ENCODE data around the gene SND1.

Gene SND1

DNA sequence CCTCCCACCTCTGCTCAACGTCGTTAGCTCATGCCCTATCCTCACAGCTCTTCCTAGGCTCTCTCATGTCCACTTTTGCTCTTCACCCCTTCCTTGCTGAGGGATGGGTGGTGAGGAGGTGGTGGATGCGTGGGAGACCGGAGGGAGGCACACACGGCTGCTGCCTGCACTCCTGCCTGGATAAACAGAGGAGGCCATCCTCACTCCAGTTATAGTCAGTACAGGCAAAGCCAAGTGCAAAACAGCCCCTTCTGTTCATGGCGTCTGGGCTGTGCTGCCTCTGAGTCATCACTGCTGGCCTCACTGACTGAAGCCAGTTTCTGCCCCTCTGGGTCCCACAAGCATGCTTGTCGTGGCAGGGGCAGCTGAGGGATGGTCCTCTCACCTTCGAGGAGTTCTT is 411.1 kb downstream of the SND1 start:
- no peak for DNase-seq

- no peak for DNase-seq
Measured at GRCh38 chr7:128065872-128066271, 413.9 kb downstream of the SND1 start.

- no peak for DNase-seq
Measured at GRCh38 chr7:128066395-128066794, 414.4 kb downstream of the SND1 start.

DNA sequence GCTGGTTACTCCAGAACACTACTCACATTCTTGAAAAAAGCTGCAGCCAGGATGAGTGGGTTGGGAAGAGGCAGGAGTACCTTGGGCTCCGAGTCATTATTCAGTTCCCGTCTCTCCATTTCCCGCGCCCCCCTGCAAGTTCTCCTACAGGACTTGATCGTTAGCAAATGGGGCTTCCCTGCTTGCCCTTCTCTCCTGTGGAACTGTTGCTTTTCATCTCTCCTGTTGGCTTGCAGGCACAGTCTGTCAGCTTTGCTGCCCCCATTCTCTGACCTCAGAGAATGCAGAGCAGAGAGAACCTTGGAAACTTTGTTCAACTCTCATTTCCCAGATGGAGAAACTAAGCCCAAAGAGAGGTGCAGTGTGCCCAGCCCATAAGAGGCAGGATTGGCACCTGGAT is 414.9 kb downstream of the SND1 start:
- no peak for DNase-seq

DNA sequence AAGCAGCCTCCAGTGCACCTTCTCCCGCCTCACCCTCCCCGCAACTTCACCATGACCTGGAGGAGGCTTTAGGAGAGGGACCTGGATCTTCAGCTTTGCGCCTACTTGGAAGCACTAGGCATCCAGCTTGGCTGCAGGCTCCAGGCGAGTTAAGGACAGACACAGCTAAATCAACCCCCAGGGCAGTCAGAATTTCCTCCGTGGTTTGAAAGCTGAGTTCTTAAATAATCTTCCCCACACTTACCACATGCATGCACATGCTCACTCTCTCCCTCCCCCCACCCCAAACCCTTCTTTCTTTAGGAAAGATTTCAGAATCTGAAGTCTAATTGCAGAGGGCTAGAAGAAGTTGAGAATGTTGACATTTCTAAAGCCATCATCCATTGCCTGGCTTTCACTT is 416.0 kb downstream of the SND1 start:
- no peak for DNase-seq

DNA sequence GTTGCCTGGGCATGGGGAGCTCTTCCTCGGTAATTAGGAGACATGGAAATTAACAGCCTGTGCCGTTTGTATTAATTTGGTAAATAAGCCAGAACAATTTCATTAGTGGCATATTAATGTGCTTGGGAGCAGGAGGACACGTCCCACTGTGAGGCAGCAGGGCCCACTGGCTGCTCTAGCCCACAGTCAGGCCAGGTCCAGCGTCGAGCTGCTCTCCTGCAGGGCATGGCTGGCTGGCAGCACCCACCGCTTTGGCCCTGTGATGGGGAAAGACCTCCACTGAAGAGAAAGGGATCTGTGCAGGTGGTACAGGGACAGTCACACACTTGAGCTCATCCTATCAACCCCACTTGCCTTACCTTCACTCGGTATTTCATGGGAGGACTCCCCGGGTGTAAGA is 416.8 kb downstream of the SND1 start:
- no peak for DNase-seq

- no peak for DNase-seq
Measured at GRCh38 chr7:128069373-128070364, 417.7 kb downstream of the SND1 start.

- DNase-seq: no peak
Measured at GRCh38 chr7:128071376-128071775, 419.4 kb downstream of the SND1 start.

- no peak for DNase-seq
Measured at GRCh38 chr7:128071801-128072200, 419.8 kb downstream of the SND1 start.

DNA sequence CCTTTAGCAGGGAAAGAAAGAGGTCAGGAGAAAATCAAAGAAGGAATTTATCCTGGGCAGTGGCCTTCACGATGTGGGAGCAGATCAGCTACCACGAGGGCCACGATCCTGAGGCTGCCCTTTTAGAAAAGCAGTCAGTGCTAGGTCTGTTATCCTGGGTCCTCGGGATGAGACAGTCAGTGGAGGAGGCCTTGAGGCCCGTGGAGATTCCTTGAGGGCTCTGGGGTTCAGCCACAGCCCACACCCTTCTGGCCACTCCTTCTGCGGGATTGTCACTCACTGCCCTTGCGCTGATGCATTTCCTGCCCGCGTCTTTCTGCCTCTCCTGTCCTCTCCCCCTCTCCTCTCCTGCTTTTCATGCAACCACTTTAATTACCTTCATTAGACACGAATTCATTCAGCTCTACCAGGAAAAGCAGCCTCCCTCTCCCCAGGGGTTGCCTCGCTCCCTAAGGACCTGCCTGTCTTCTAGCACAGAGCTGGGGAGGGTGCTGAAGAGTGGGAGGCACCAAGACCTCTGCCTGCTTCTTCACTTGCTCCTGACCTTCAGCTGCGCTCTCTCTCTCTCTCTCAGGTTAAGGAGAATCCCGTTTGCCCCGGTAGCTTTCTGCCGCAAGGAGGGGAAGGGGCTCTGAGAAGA is 421.8 kb downstream of the SND1 start:
- DNase-seq: no peak

- no peak for DNase-seq
Measured at GRCh38 chr7:128074336-128074735, 422.3 kb downstream of the SND1 start.

GRCh38 chr7:128074736-128075135 is 422.7 kb downstream of the SND1 start:
- no peak for DNase-seq

GRCh38 chr7:128075242-128076095 is 423.5 kb downstream of the SND1 start:
- no peak for DNase-seq

GRCh38 chr7:128076196-128076795 is 424.3 kb downstream of the SND1 start:
- no peak for DNase-seq

DNA sequence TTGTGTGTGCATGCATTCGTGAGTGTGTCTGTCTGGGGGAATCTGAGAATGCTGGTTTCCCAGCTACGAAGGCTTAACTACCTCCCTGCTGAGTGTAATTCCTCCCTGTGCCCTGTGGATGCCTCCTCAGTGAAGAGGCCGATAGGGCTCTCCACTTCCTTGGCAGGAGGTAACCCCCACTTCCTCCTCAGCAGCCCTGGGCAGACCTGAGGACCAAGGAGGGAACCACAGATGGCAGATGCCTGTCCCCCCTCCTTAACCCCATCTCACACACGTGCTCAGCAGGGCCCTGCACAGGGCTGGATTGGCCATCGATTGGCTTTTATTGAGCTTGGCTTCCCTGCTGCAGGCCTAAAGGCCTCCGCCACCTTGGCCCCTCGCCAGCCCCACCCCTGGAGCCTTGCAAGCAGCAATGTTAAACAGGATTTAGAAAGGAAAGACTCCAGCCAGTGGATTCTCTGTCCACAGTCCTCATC is 424.8 kb downstream of the SND1 start:
- no peak for DNase-seq

- no peak for DNase-seq
Measured at GRCh38 chr7:128078309-128078708, 426.3 kb downstream of the SND1 start.

GRCh38 chr7:128080169-128080568 is 428.2 kb downstream of the SND1 start:
- DNase-seq: no peak

GRCh38 chr7:128081351-128081750 is 429.4 kb downstream of the SND1 start:
- no peak for DNase-seq

GRCh38 chr7:128081808-128082207 is 429.8 kb downstream of the SND1 start:
- DNase-seq: no peak

GRCh38 chr7:128082431-128082830 is 430.4 kb downstream of the SND1 start:
- DNase-seq: no peak

DNA sequence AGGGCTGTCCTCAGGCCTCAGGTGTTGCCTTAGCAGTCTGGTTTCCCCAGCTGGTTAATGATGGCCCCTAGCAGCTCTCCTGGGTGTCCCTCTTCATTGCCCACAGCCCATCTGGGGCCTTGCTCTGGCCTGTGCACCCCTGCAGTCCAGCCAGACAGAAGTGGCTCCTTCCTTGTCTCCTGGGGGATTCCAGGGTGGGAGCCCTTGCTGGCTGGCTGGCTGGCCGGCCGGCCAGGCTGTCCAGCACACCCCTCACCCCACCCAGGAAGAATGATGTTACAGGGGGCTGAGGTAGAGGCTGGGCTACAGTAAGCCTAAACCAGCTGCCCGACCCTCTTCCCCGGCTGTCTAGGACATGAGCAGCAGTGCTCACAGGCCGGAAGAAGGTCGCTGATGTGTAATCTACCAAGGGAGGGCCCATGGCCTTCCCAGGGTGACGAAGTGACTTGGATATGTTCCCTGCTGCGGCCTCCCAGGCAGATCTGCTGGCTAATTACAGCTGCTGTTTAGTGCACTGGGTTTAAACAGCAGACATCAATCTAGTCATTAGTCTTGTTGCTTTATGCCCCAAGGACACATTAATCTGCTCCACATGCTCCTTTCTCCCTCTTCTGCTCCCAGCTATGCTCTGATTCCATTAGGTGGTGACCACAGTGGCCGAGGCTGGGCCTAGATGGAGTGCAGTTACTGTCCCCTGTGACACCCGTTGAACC is 433.1 kb downstream of the SND1 start:
- no peak for DNase-seq

DNA sequence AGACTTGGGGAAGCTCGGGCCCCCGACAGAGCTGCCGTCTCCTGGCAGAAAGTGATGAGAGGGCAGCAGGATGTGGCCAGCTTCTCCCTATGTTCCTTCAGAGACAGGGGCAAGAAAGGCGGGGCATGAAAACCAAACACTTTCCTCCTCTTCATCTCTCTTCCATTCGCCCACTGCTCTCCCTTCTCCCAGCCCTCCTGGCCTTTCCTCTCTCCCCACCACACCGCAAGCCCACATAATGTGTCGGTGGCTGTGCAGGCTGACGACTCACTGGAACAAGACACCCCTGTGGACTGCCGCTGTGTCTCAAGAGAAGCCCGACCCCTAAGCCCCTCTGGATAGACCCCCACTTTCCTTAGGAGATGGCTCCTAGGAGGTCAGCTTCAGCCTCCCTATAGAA is 438.5 kb downstream of the SND1 start:
- no peak for DNase-seq

Measured in activated gamma-delta T cell treated with Interleukin-2 at 50 U/mL for 16 hours (primary cell).